ENCODE results near the gene PPP1R13B. TPM values are rescaled to one million over a fixed set of nuclear protein-coding genes. Genes with fewer than 3 reads are reported as not detected.

The PPP1R13B gene
- total RNA-seq, 1 experiment from 2014 or later: 26.5 TPM

GRCh38 chr14:103767336-103767894 lies 80.0 kb downstream of the PPP1R13B start:
- POLR2A ChIA-PET (ENCODE audit: unreplicated experiment): interaction anchor here (0.5 kb wide), 1 partner anchor 24 kb away, joined by 5 read pairs; no protein-coding TSS in a partner anchor
- intact Hi-C loops (cut with micrococcal nuclease; ENCODE audit: unreplicated experiment): no loop called here
- BruUV-seq (replicated peaks): no TSS peak
- Histone ChIP-seq H3K9me3 (ENCODE audit: insufficient read depth, low read depth) (no peaks in the 10 kb centered on the region), H3K9me2 (ENCODE audit: insufficient read depth) (no peaks in the 10 kb centered on the region), H4K20me1 (ENCODE audit: insufficient read depth) (no peaks in the 10 kb centered on the region), H3K36me3 (ENCODE audit: low read depth) (no peaks in the 10 kb centered on the region), H3K4me2 (no peak overlapping the region), H3K27me3 (ENCODE audit: insufficient read depth, low read depth) (no peaks in the 10 kb centered on the region), H3K4me1 (replicated peaks; ENCODE audit: insufficient read depth) (no peaks in the 10 kb centered on the region), H3K4me3 (no peak overlapping the region), H3K27ac (no peak overlapping the region), H3F3A (ENCODE audit: insufficient read depth, low read depth) (no peaks in the 10 kb centered on the region; the same call in 1 of the 2 replicates), H3K79me2 (ENCODE audit: low read depth) (no peaks in the 10 kb centered on the region), H2AFZ (no peak overlapping the region)
- DNase-seq: no peak
- CTCF ChIA-PET: no interaction called here
- TF ChIP-seq EZH2 (IDR thresholded peaks at IDR 0.05; ENCODE audit: low read depth) (no peak), CTCF (conservative IDR thresholded peaks at IDR 0.05) (no peak)

- Histone ChIP-seq H3K4me3 (no peak overlapping the region), H3K27ac (no peak overlapping the region), H3K27me3 (ENCODE audit: insufficient read depth, low read depth) (no peaks in the 10 kb centered on the region), H3K79me2 (ENCODE audit: low read depth) (no peaks in the 10 kb centered on the region), H3K4me2 (no peak overlapping the region), H3K4me1 (replicated peaks; ENCODE audit: insufficient read depth) (peaks cover 4% of the 10 kb centered on the region), H3K36me3 (ENCODE audit: low read depth) (no peaks in the 10 kb centered on the region), H4K20me1 (ENCODE audit: insufficient read depth) (no peaks in the 10 kb centered on the region), H3K9me3 (ENCODE audit: insufficient read depth, low read depth) (no peaks in the 10 kb centered on the region), H3K9me2 (ENCODE audit: insufficient read depth) (no peaks in the 10 kb centered on the region), H3F3A (ENCODE audit: insufficient read depth, low read depth) (peaks cover 11% of the 10 kb centered on the region), H2AFZ (no peak overlapping the region)
- no peak for DNase-seq
- intact Hi-C loops (cut with micrococcal nuclease; ENCODE audit: unreplicated experiment): no loop called here
- ChIA-PET POLR2A (ENCODE audit: unreplicated experiment) (interaction anchor here (0.6 kb wide), 1 partner anchor 164 kb away, joined by 7 read pairs; no protein-coding TSS in a partner anchor), CTCF (no interaction called here)
- no TSS peak for BruUV-seq (replicated peaks)
- TF ChIP-seq EZH2 (IDR thresholded peaks at IDR 0.05; ENCODE audit: low read depth) (no peak), CTCF (conservative IDR thresholded peaks at IDR 0.05) (no peak)
Measured at GRCh38 chr14:103765526-103765925, 81.8 kb downstream of the PPP1R13B start.

GRCh38 chr14:103763730-103764488 lies 83.5 kb downstream of the PPP1R13B start:
- TF ChIP-seq EZH2 (IDR thresholded peaks at IDR 0.05; ENCODE audit: low read depth) (no peak), CTCF (conservative IDR thresholded peaks at IDR 0.05) (no peak)
- CTCF ChIA-PET: interaction anchor here (0.6 kb wide), 1 partner anchor 1175 kb away, joined by 3 read pairs; no protein-coding TSS in a partner anchor

More at GRCh38 chr14:103763730-103764488, 83.5 kb downstream of the PPP1R13B start:
- Histone ChIP-seq H2AFZ (no peak overlapping the region), H3K4me2 (no peak overlapping the region), H3K4me1 (replicated peaks; ENCODE audit: insufficient read depth) (peaks cover 13% of the 10 kb centered on the region), H3K4me3 (no peak overlapping the region), H3K36me3 (ENCODE audit: low read depth) (no peaks in the 10 kb centered on the region), H4K20me1 (ENCODE audit: insufficient read depth) (no peaks in the 10 kb centered on the region), H3K79me2 (ENCODE audit: low read depth) (no peaks in the 10 kb centered on the region), H3K27me3 (ENCODE audit: insufficient read depth, low read depth) (no peaks in the 10 kb centered on the region), H3F3A (ENCODE audit: insufficient read depth, low read depth) (peaks cover 12% of the 10 kb centered on the region), H3K27ac (no peak overlapping the region), H3K9me2 (ENCODE audit: insufficient read depth) (no peaks in the 10 kb centered on the region), H3K9me3 (ENCODE audit: insufficient read depth, low read depth) (no peaks in the 10 kb centered on the region)
- POLR2A ChIA-PET (ENCODE audit: unreplicated experiment): no interaction called here
- no peak for DNase-seq
- BruUV-seq (replicated peaks): no TSS peak
- intact Hi-C loops (cut with micrococcal nuclease; ENCODE audit: unreplicated experiment): no loop called here

Data from PC-9 (cell line).